Measurements from ENCODE around the gene TSPAN12.

Gene TSPAN12

DNA sequence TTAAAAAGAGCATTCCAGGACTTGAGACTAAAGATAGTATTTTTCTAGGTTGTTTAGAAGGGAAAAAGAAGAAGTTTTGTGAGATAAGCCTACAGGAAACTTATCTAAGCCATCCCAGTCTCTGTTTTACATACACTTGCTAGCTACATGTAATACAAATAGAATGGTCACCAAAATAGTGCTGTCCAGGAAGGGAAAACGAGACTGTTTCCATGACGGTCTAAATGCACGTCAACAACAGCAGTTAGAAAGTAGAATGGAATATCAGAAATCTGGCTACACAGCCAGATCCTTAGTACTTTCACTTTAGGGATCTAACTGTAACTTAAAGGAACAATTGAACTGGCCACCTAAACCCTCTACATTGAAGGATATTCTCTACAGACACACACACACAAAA lies 117.6 kb downstream of the TSPAN12 start:
- no peak for DNase-seq

DNA sequence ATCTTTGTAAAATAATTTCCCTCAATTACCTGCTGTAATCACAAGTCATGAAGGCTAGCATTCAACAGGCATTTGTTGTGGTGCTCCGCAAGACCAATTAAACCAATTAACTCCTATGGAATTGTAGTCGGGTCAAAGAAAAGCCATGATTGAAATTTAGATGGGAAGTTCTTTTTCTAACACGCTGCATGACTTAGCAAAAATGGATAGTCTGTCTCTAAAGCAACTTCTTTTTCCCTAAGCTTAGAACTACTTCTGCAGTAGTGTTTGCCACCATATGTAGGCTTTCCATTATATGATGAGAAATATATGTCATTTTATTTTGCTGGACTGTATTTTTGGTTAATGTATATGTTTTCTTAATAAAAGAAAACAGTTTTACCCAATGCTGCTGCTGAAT lies 119.1 kb downstream of the TSPAN12 start:
- DNase-seq: no peak

Data from 8988T (cell line).